Gastroesophageal sphincter (tissue), 3 donors: ENCODE measurements around the gene MCM10.

Experiments
- CTCF ChIP-seq, 4 experiments: fragments of 200-600 bp in 2 of 4; fragments of 450-650 bp in 2 of 4; sonication (generic) in 1 of 4; IDR thresholded peaks; one replicate each; pipeline ENCODE4 v1.5.1; 2017 to 2019; ENCODE audit warnings: antibody characterized with exemption in 4 of 4, mild to moderate bottlenecking in 2 of 4, moderate library complexity in 2 of 4
- EP300 ChIP-seq: sonication (generic); formaldehyde crosslinking; IDR thresholded peaks from one replicate; pipeline ENCODE4 v1.6.1; 2017; ENCODE audit warnings: antibody characterized with exemption, mild to moderate bottlenecking
- POLR2A ChIP-seq, 2 donors: fragments of 450-650 bp; IDR thresholded peaks; one replicate each; pipeline ENCODE4 v1.6.1; 2017; ENCODE audit warnings: antibody characterized with exemption in 2 of 2, mild to moderate bottlenecking in 2 of 2, moderate library complexity in 1 of 2
- POLR2AphosphoS5 ChIP-seq: sonication (generic); formaldehyde crosslinking; IDR thresholded peaks from one replicate; pipeline ENCODE4 v1.6.1; 2017; ENCODE audit warnings: antibody characterized with exemption

- no peak for TF ChIP-seq CTCF (IDR thresholded peaks at IDR 0.05)
- TF ChIP-seq EP300, result no peak
- no peak for TF ChIP-seq POLR2AphosphoS5
- no peak for TF ChIP-seq POLR2A (IDR thresholded peaks at IDR 0.05)
These were observed 22.9 kb downstream of the MCM10 start for GRCh38 chr10:13184276-13184675.
